IPS-20b (cell line): Measurements from ENCODE around the gene BAD.

Experiments
- H3K27ac ChIP-seq: one replicate; pipeline ENCODE4 v1.5.1; 2013; ENCODE audit warnings: low read length
- H3K27me3 ChIP-seq: 2 replicates; pipeline ENCODE4 v1.6.1; 2013; ENCODE audit warnings: mild to moderate bottlenecking, low read length, inconsistent platforms; ENCODE audit not compliant: insufficient read depth
- H3K36me3 ChIP-seq: 2 replicates; pipeline ENCODE4 v1.6.1; 2013; ENCODE audit warnings: low read depth, mild to moderate bottlenecking, inconsistent platforms, low read length, moderate library complexity; ENCODE audit not compliant: insufficient read depth
- H3K4me1 ChIP-seq: 2 replicates; pipeline ENCODE4 v1.6.1; 2013; ENCODE audit warnings: mild to moderate bottlenecking, control low read depth, inconsistent platforms, low read length, moderate library complexity; ENCODE audit not compliant: insufficient read depth
- H3K4me3 ChIP-seq: 2 replicates; pipeline ENCODE4 v1.5.1; 2013; ENCODE audit warnings: mild to moderate bottlenecking, low read length, inconsistent platforms
- H3K9ac ChIP-seq: 2 replicates; pipeline ENCODE4 v1.6.1; 2013; ENCODE audit warnings: low read depth, mild to moderate bottlenecking, inconsistent platforms, low read length, moderate library complexity
- H3K9me3 ChIP-seq: 2 replicates; pipeline ENCODE4 v1.6.1; 2013; ENCODE audit warnings: mild to moderate bottlenecking, low read depth, low read length, inconsistent platforms; ENCODE audit not compliant: insufficient read depth

BAD gene

GRCh38 chr11:64281957-64282770, 2.3 kb downstream of the BAD start:
- H3K4me1 ChIP-seq, result no peaks in the 10 kb centered on the region
- no peak overlapping the region for H3K9ac ChIP-seq
- H3K27me3 ChIP-seq, result peaks cover 6% of the 10 kb centered on the region; the same call in 1 of the 2 replicates
- no peaks in the 10 kb centered on the region for H3K9me3 ChIP-seq
- H3K4me3 ChIP-seq, result no peak overlapping the region
- H3K36me3 ChIP-seq, result peaks cover 6% of the 10 kb centered on the region; the same call in 1 of the 2 replicates
- no peak overlapping the region for H3K27ac ChIP-seq

DNA sequence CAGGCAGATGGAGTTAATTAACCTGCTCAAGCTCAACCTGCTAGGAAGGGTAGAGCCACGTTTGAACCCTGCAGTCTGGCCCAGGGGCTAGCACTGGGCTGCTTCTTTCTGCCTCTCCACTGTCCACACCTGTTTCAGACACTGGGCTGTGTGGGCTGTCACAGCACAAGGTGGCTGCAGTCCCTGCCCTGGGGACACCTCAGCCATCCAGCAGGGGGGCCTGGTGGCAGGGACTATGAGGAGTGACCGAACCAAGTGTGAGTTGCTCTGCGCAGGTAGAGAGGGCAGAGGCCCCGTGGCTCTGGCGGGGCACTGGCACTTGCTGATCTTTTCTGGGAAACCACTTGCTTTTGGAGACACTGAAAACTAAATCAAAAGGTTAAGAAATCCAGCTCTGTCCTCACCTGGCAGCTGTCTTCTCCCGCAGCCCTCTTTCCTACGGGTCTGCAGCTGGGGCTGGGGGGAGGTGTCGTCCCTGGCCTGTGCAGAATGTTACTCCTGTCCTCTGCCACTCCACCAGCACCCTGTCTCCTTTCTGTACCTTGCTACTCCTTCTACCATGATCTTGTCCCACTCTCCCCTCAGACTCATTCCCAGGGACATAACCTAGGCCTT, 5.8 kb downstream of the BAD start:
- no peak overlapping the region for H3K9ac ChIP-seq
- peaks cover 6% of the 10 kb centered on the region; the same call in 1 of the 2 replicates for H3K4me1 ChIP-seq
- peaks cover 6% of the 10 kb centered on the region; the same call in 1 of the 2 replicates for H3K36me3 ChIP-seq
- H3K27ac ChIP-seq, result no peak overlapping the region
- no peak overlapping the region for H3K4me3 ChIP-seq
- no peaks in the 10 kb centered on the region for H3K27me3 ChIP-seq
- no peaks in the 10 kb centered on the region for H3K9me3 ChIP-seq

DNA sequence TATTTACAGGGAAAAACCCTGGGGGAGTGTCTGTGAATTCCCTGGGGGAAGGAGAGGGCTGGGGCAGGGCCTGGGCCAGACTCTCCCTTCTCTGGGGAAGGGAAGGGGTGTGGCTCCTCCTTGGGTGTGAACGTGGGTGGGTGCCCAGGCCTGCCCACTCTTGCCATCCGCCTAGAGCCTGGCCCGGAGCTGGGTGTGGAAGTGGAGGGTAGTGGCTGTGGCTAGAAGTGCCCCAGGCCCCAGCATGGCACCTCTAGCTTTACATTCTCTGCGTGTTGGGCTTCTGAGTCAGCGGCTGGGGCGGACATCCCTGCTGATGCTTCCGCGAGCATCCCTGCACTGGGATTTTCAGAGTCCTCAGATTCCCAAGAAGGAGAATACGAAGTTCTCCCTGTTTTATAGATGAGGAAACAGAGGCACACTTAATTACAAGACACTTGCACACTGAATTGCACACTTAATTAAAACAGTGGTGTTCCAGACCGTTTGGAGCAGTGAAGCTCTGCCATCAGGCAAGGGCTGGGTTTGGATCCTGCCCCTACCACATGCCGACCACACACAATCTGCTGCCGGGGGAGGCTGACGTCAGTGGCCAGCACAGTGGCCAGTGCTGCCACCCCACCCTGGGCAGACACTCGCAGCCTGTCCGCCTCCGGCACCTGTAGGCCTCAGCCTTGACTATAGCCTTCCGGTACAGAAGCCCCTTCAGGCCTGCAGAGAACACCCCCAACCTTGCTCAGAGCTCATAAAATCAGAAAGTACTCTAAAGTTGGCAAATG, 7.6 kb downstream of the BAD start:
- H3K36me3 ChIP-seq, result peaks cover 6% of the 10 kb centered on the region; the same call in 1 of the 2 replicates
- H3K4me1 ChIP-seq, result peaks cover 6% of the 10 kb centered on the region; the same call in 1 of the 2 replicates
- no peak overlapping the region for H3K9ac ChIP-seq
- no peak overlapping the region for H3K4me3 ChIP-seq
- no peaks in the 10 kb centered on the region for H3K27me3 ChIP-seq
- no peak overlapping the region for H3K27ac ChIP-seq
- no peaks in the 10 kb centered on the region for H3K9me3 ChIP-seq

- Histone ChIP-seq H3K36me3 (peaks cover 6% of the 10 kb centered on the region; the same call in 1 of the 2 replicates), H3K27ac (no peak overlapping the region), H3K27me3 (no peaks in the 10 kb centered on the region), H3K4me1 (peaks cover 6% of the 10 kb centered on the region; the same call in 1 of the 2 replicates), H3K4me3 (no peak overlapping the region), H3K9ac (no peak overlapping the region), H3K9me3 (no peaks in the 10 kb centered on the region)
These were observed 8.6 kb downstream of the BAD start for GRCh38 chr11:64275841-64276240.

DNA sequence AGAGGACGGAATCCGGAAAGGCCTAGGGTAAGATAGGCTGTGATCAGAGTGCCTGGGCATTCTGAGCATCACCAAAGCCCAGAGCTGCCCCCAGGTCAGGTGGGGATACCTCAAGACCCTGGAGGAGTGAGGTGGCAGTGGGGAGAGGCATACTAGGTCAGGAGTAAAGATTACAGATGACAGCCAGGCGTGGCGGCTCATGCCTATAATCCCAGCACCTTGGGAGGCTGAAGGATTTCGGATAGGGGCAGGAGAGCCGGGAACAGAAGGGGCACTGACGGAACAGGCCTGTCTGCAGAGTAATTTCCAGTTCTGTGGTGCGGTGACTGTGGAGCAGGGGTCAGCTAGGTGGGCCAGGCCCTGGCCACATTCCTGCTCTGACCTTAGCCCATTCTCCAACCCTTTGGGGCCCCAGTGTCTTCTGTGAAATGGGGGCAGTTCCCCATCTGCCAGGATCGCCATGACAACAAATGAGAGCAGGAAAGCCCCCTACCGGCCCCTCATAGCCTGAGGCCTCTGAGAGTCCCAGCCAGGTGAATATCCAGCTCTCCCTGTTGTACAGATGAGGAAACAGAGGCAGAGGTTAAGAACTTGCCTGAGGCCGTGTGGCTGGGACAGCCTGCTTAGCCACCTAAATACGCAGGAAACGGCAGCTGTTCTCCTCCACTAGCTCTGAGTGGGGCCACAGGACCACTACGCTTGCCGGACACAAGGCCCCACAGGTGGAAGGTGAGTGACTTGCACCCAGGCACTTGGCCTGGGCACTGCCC, 9.2 kb downstream of the BAD start:
- Histone ChIP-seq H3K9ac (no peak overlapping the region), H3K9me3 (no peaks in the 10 kb centered on the region), H3K27ac (no peak overlapping the region), H3K4me1 (peaks cover 6% of the 10 kb centered on the region; the same call in 1 of the 2 replicates), H3K27me3 (no peaks in the 10 kb centered on the region), H3K4me3 (no peak overlapping the region), H3K36me3 (peaks cover 6% of the 10 kb centered on the region; the same call in 1 of the 2 replicates)

DNA sequence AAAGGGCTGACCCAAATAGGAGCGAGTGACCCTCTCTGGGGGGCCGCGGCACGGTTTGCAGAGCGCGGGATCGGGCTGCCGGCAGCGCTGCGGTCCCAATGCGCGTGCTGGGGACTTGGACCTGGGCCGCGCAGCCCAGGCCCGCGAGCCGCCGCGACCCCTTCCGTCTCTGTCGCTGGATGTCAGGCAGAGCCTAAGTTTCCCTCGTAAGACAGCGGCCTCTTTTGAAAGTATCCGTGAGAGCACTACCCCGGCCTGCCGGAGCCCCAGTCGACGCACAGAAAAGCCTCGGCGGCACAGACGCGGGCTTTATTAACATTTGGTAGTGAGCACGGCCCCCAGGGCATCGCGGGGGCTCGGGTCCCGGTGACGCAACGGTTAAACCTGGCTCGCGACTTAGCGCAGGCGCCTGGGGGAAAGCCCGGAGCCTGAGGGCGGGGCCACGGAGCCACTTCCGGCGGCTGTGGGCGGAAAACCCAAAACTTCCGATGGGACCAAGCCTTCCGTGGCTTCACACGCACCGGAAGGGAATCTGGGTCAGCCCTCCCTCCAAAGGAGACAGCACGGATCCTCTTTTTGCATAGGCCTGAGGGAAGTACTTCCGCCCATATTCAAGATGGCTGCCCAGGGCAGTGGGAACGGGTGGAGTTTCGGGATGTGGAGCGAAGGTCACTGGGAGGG, 14.8 kb downstream of the BAD start:
- peaks cover 22% of the 10 kb centered on the region for H3K36me3 ChIP-seq
- H3K4me3 ChIP-seq, result peak overlapping the region; percentile 81
- H3K27me3 ChIP-seq, result no peaks in the 10 kb centered on the region
- H3K9me3 ChIP-seq, result no peaks in the 10 kb centered on the region
- H3K4me1 ChIP-seq, result peaks cover 3% of the 10 kb centered on the region
- peak overlapping the region; percentile 25 for H3K27ac ChIP-seq
- H3K9ac ChIP-seq, result peak overlapping the region; percentile 90

GRCh38 chr11:64268893-64269539, 15.4 kb downstream of the BAD start:
- Histone ChIP-seq H3K36me3 (peaks cover 29% of the 10 kb centered on the region), H3K9ac (peak overlapping the region; percentile 90), H3K27ac (peak overlapping the region; percentile 25), H3K9me3 (no peaks in the 10 kb centered on the region), H3K4me1 (peaks cover 3% of the 10 kb centered on the region), H3K27me3 (no peaks in the 10 kb centered on the region), H3K4me3 (peak overlapping the region; percentile 81)

DNA sequence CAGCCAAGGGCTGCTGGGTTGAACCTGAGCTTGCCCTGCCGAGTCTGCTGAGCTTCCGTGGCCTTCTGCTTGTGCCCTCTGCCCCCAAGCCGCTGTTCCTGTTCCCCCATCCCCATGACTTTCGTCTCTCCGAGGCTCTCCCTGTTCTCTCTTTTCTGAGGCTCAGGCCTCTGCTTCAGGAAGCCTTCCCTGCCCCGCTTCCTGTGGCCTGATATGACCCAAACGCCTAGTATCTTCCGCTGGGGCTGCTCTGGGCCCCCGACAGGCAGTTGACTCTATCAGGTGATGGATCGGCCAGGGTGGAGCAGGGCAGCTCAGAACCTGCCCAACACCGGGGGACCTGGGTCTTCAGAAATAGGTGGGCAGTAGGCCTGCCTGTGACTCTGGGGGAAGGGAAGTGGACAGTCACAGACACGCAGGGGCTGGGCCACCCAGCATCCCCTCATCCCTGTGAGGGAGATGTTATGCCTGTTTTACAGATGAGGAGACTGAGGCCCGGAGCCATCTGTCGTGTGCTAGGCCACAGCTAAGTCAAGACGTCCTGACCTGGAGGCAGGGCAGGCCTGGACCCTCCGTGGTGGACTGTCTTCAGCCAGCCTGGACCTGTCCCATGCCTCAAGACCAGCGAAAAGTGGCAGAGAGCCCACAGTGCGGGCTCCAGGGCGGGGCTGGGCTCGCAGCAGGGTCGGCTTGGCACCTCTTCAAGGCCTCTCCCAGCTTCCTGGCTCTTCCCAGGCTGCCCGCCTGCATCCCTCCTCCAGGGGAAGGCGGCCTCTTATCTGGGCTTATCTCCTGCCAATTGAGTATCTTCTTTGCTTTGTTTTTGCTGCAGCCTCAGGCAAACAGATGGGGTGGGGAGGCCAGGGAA, 16.2 kb downstream of the BAD start:
- peak overlapping the region; percentile 90; the same call in 1 of the 2 replicates for H3K9ac ChIP-seq
- H3K4me3 ChIP-seq, result peak overlapping the region; percentile 81
- H3K36me3 ChIP-seq, result peaks cover 36% of the 10 kb centered on the region
- no peaks in the 10 kb centered on the region for H3K9me3 ChIP-seq
- H3K4me1 ChIP-seq, result peaks cover 6% of the 10 kb centered on the region
- peak overlapping the region; percentile 25 for H3K27ac ChIP-seq
- no peaks in the 10 kb centered on the region for H3K27me3 ChIP-seq

GRCh38 chr11:64267207-64267945, 17.1 kb downstream of the BAD start:
- Histone ChIP-seq H3K4me3 (no peak overlapping the region), H3K36me3 (peaks cover 45% of the 10 kb centered on the region), H3K9me3 (no peaks in the 10 kb centered on the region), H3K4me1 (peaks cover 7% of the 10 kb centered on the region), H3K27me3 (no peaks in the 10 kb centered on the region), H3K9ac (no peak overlapping the region), H3K27ac (no peak overlapping the region)
